Activated T-helper 2 cell treated with anti-CD3 and anti-CD28 coated beads, Interferon-gamma antibody, Interleukin-2, Interleukin-4, amounts not matched to agents 10 μg/mL and 5 μg/mL and 100 μg/mL, durations not matched to agents 14 hours and 24 hours and 36 hours (primary cell): ENCODE results near the gene FAM3D. TPM values are rescaled to one million over a fixed set of nuclear protein-coding genes. Genes with fewer than 3 reads are reported as not detected.

ENCODE experiments used
- DNase-seq: peaks from one replicate; pipeline ENCODE4 v3.0.0; 2021; ENCODE audit warnings: low spot score
- H3K27ac Mint-ChIP-seq: one replicate; pipeline ENCODE4 v1.8.0; 2021; ENCODE audit warnings: mixed read lengths
- H3K27me3 Mint-ChIP-seq: one replicate; pipeline ENCODE4 v1.8.0; 2021; ENCODE audit warnings: low read depth, mixed read lengths
- H3K36me3 Mint-ChIP-seq: one replicate; pipeline ENCODE4 v1.8.0; 2021; ENCODE audit warnings: low read depth, mixed read lengths
- H3K4me1 Mint-ChIP-seq: one replicate; pipeline ENCODE4 v1.8.0; 2021; ENCODE audit warnings: low read depth, mixed read lengths
- H3K4me3 Mint-ChIP-seq: one replicate; pipeline ENCODE4 v1.8.0; 2021; ENCODE audit warnings: low read depth, mild to moderate bottlenecking, moderate library complexity, mixed read lengths
- H3K9me3 Mint-ChIP-seq: one replicate; pipeline ENCODE4 v1.8.0; 2021; ENCODE audit warnings: mixed read lengths
- intact Hi-C: fragments of 100-400 bp; cut with micrococcal nuclease; formaldehyde crosslinking; loops from one replicate; pipeline ENCODE4 v1.15.1; 2023
- total RNA-seq: library from RNA; stranded (reverse); gene quantifications from 2 replicates; pipeline ENCODE4 v1.2.3, GENCODE V29; 2022

FAM3D gene
- total RNA-seq, 1 donor from 2014 or later: not detected

DNA sequence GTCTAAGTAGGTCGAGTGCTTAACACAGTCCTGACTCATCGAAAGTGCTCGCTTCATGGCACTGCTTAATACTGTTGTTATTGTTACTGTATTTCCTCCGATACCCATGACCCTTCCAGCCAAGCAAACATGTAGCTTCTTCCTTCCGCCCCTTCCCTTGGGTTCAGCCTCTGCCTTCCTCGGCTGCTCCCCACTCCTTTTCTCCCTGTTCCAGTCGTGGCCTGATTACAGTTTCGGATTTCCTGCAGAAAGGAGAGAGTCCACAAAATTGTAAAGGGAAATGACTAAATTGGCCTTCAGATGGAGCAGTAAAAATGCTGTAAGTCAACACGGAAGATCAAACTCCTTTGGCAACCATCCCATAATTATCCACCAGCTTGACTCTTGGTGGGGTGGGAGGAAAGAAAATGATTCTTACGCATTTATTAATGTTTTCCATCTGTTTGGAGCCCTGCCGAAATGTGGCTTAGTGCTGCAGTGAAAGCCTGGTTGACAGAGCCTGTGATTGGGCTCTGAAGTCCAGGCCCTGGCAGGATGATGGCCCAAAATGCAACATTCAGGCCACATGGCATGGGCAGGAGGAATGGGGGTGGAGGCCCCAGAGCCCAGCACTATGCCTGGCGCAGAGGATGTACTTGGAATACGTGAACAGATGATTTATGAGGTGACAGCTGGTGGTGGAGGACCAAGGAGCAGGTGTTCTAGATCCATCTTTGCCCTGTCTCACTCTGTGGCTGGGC, 37.6 kb downstream of the FAM3D start:
- Mint-ChIP-seq H3K27me3 (no peaks in the 10 kb centered on the region), H3K4me1 (no peaks in the 10 kb centered on the region), H3K36me3 (no peaks in the 10 kb centered on the region), H3K9me3 (no peaks in the 10 kb centered on the region), H3K4me3 (no peak overlapping the region), H3K27ac (no peak overlapping the region)
- DNase-seq: no peak
- intact Hi-C loops: no loop called here

DNA sequence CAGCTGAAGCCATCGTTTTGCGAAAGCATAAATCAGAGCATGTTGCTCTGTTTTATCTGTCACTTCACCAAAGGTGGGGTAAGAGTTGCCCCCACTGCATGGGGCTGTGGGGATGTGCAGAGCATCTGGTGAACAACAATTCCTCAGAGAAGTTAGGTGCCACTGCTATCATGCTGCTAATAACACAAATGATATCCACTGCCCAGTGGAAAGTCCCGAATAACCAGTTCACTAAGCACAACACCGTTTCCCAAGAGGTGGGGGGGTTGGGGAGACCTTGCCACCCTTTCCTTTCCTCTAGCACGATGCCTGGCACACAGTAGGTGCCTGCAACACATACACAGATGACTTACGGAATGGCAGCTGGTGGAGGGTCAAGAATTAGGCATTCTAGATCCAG, 38.6 kb downstream of the FAM3D start:
- Mint-ChIP-seq H3K27ac (no peak overlapping the region), H3K36me3 (no peaks in the 10 kb centered on the region), H3K9me3 (no peaks in the 10 kb centered on the region), H3K4me1 (no peaks in the 10 kb centered on the region), H3K27me3 (no peaks in the 10 kb centered on the region), H3K4me3 (no peak overlapping the region)
- intact Hi-C loops: no loop called here
- DNase-seq: no peak

DNA sequence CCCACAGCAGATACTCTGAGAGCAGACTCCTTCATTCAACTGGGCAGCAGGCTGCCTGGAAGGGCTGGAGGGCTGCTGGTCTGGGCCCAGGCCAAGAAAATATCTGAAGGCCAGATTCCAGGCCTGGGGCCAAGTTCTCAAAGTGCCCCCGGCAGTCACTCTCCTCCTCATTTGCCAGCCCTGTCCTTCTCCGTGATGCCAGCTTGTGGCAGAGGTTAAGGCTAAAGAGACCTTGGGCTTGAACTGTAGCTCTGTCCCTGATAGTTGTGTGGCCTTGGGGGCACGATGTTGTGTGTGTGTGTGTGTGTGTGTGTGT, 39.0 kb downstream of the FAM3D start:
- Mint-ChIP-seq H3K36me3 (no peaks in the 10 kb centered on the region), H3K4me3 (no peak overlapping the region), H3K27me3 (no peaks in the 10 kb centered on the region), H3K4me1 (no peaks in the 10 kb centered on the region), H3K9me3 (no peaks in the 10 kb centered on the region), H3K27ac (no peak overlapping the region)
- intact Hi-C loops: no loop called here
- DNase-seq: no peak

DNA sequence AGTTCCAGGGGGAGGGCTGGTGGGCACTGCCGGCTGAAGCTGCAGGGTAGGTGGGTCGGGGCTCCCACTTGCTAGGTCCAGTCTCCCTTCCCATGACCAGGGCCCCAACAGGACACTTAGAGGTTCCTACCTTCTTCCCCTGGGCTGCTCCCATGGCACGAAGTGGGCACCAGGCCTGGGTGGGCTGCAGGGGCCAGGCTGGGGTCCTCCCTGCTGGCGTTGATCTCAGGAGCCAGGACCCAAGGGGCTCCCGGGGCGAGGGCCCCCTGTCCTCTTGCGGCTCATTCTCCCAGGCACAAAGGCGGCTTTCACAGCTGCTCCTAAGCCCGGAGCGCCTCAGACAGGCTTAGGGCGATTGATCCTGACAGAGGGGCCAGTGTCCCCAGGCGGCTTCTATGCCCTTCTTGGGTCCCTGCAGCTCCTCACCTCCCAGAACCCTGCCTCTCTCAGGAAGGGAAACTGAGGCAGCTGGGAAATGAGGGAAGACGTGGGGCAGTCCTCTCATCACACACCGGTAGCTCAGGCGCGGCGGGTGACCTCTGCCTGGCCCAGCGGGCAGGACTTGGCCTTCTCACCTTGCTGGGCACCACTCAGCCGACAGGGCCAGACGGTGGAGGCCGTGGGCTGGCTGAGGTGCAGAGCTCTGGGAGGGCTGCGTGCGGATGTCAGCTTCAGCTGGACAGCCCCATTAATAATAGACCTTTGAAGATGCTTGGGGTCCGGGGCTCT, 39.6 kb downstream of the FAM3D start:
- Mint-ChIP-seq H3K4me1 (no peaks in the 10 kb centered on the region), H3K27ac (no peak overlapping the region), H3K36me3 (no peaks in the 10 kb centered on the region), H3K9me3 (no peaks in the 10 kb centered on the region), H3K27me3 (no peaks in the 10 kb centered on the region), H3K4me3 (no peak overlapping the region)
- intact Hi-C loops: no loop called here
- DNase-seq: no peak

DNA sequence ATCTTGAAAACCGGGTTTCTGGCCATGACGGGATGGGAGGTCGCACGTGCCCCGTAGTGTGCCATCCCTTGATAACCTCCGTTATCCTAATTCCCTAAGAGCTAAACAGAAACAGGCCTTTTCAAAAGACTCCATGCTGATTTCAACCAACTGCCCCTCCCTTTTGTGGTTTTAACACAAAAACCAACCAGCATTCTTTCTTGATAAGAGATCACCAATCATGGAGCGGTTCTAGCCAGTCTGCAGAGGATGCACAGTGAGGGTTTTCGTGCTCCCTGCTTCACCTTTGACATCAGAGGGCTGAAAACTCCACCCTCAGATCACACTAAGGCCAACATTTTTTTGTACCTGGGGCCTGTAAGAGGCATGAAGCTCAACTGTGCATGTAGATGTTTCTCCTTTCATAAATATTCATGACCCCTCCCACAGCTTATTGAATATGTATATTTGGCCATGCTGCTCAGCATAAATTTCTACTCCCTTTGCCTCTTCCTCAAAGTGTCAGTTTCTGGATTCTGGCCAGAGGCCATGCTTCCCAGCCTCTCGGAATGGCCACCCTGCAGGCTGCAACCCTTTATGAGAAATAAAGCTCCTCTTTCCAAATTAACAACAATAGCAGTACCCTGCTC, 41.3 kb downstream of the FAM3D start:
- Mint-ChIP-seq H3K27me3 (no peaks in the 10 kb centered on the region), H3K4me1 (no peaks in the 10 kb centered on the region), H3K9me3 (no peaks in the 10 kb centered on the region), H3K4me3 (no peak overlapping the region), H3K27ac (no peak overlapping the region), H3K36me3 (no peaks in the 10 kb centered on the region)
- intact Hi-C loops: no loop called here
- DNase-seq: no peak

DNA sequence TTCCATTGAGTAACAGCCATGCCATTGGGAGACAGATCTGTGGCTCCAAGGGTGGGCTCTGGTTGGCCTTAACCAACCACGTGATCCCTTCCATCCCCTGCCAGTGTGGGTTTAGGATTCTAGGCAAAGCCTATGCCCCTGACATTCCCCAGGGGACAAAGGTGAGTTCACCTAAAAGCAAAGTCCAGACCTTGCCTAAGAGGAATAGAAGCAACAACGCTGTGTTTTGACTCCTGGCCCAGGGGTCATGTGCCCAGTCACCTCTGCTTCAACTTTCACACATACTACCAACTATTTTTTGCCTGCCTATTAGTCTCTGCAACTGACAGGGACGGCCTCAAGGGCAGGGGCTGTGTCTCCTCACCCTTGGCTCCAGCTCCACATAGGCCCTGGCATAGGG, 42.0 kb downstream of the FAM3D start:
- Mint-ChIP-seq H3K27ac (no peak overlapping the region), H3K9me3 (no peaks in the 10 kb centered on the region), H3K4me3 (no peak overlapping the region), H3K36me3 (no peaks in the 10 kb centered on the region), H3K4me1 (no peaks in the 10 kb centered on the region), H3K27me3 (no peaks in the 10 kb centered on the region)
- intact Hi-C loops: no loop called here
- no peak for DNase-seq

DNA sequence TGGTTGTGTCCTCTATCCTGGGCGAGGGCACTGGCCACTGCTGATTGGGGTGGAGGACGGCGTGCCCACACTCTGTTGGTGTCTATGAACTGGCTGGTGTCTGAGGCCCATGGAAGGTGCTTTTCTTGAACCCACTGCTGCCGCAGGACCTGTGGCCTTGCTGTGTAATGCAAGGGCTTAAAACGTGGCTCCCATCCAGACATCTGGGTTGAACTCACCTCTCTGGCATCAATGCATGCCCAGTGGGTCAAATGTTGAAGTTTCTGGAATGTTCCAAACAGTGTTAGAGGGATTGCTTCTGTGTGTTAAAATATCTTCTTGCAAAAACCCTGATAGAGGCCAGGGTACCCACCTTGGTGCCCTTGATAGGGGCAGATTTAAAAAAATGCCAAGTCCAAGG, 42.6 kb downstream of the FAM3D start:
- intact Hi-C loops: no loop called here
- Mint-ChIP-seq H3K4me1 (no peaks in the 10 kb centered on the region), H3K36me3 (no peaks in the 10 kb centered on the region), H3K27ac (no peak overlapping the region), H3K27me3 (no peaks in the 10 kb centered on the region), H3K9me3 (no peaks in the 10 kb centered on the region), H3K4me3 (no peak overlapping the region)
- no peak for DNase-seq

DNA sequence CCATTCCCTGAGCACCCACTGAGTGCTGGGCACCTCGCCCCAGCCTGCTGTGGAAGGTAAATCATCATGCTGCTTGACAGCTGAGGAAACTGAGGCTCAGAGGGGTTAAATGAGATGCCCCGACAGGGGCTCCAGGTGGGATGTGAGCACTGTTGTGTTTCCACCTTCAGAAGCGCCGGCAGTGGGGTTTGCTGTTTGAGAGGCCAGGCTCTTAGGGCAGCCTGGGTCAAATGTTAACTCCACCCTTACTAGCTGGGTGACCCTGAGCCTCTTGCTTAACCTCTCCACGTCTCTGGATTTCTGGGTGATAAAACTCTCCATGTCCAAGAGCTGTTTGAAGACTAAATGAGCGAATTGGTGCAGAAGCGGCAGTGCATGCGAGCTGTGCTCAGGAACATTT, 43.1 kb downstream of the FAM3D start:
- intact Hi-C loops: no loop called here
- Mint-ChIP-seq H3K4me3 (no peak overlapping the region), H3K36me3 (no peaks in the 10 kb centered on the region), H3K9me3 (no peaks in the 10 kb centered on the region), H3K4me1 (no peaks in the 10 kb centered on the region), H3K27me3 (no peaks in the 10 kb centered on the region), H3K27ac (no peak overlapping the region)
- no peak for DNase-seq

DNA sequence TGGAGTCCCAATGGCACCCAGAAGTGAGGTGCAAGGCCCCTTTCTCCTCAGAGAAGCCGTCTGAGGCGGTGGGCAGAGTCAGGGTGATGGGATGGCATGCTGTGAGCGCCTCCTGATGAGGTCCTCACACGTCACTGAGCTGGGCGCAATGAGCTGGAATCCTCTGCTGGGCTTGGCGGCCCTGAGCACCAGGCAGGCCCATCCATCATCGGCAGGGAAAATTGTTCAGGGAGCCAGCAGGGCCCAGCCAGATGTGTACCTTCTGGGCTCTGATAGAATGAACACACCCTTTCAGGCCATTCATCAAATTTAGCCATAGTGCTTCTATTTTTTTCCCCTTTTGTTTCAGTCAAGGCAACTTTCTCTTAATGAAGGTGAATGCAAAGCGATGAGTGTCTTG, 43.7 kb downstream of the FAM3D start:
- no peak overlapping the region for H3K27ac Mint-ChIP-seq
- intact Hi-C loops: no loop called here
- H3K4me1 Mint-ChIP-seq: no peaks in the 10 kb centered on the region

DNA sequence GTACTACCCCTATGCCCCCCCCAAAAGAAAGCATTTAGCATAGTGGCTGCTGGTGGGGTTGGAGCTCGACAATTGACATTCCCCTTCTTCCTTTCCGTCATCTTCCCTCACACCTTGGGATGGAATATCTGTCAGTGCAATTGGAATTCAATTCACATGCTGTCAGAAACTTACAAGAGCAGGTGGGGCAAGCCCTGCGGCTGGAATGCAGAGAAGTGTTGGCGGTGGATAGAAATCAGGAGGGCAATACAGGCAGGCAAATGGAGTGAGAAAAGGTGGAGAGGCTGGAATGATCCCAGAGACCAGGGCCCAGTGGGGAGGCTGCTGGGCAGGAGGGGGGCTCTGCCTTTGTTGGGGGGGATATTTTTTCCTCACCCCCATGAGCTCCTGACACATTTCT, 44.1 kb downstream of the FAM3D start:
- Mint-ChIP-seq H3K4me1 (no peaks in the 10 kb centered on the region), H3K4me3 (no peak overlapping the region), H3K27ac (no peak overlapping the region), H3K36me3 (no peaks in the 10 kb centered on the region), H3K9me3 (no peaks in the 10 kb centered on the region), H3K27me3 (no peaks in the 10 kb centered on the region)
- intact Hi-C loops: no loop called here
- no peak for DNase-seq

More for the DNA sequence above, 43.7 kb downstream of the FAM3D start:
- Mint-ChIP-seq H3K36me3 (no peaks in the 10 kb centered on the region), H3K4me3 (no peak overlapping the region), H3K27me3 (no peaks in the 10 kb centered on the region), H3K9me3 (no peaks in the 10 kb centered on the region)
- DNase-seq: no peak

DNA sequence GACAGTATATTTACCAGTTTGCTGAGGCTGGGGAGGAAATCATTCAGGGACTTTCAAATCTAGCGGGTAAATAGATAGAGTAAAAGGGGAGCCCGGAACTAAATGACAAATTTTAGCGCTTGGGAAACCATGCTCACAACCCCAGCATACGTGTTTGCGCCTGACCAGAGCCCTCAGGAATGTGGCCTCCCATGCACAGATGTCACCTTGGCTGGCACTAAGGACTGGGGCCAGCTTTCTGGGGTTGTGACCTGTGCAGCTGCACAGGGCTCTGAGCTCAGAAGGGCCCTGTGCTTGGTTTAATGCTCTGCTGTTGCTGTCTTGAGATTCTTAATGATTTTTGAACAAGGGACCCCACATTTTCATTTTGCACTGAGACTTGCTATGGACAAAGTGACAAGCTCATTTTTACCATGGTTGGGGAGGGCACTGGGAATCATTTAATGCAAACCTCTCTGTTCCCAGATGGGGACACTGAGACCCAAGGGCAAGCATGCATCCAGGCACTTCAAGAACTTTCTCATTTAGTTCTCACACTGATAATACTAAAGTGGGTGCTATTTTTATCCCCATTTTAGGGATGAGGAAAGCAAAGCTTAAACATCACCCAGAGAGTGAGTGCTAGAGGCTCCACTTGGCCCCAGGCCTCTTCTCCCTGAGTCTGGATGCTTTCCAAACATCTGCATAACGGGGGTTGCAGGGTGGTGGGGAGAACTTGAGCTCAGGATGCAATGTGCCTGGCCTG, 45.3 kb downstream of the FAM3D start:
- DNase-seq: no peak
- intact Hi-C loops: no loop called here
- H3K36me3 Mint-ChIP-seq: no peaks in the 10 kb centered on the region
- no peaks in the 10 kb centered on the region for H3K9me3 Mint-ChIP-seq
- no peaks in the 10 kb centered on the region for H3K4me1 Mint-ChIP-seq
- no peak overlapping the region for H3K27ac Mint-ChIP-seq
- H3K27me3 Mint-ChIP-seq: no peaks in the 10 kb centered on the region
- no peak overlapping the region for H3K4me3 Mint-ChIP-seq

DNA sequence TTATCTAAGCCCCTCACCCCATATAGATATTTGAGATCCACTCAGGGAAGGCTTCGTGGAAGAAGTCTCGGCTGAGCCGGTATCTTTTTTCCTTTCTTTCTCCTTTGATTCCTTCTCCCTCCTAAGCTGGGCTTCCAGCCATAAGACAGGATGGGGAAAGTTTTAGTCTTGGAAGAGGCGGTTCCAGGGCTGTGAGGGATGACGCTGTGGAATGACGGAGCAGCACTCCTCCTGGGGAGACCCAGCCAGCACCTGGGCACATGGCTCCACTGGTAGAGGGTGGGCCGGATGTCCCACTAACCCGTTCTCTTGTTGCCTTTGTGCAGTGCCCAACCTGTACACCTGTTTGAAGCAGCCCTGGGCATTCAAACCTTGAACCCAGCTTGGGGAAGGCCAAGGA, 46.2 kb downstream of the FAM3D start:
- no peak for DNase-seq
- no peaks in the 10 kb centered on the region for H3K36me3 Mint-ChIP-seq
- H3K27me3 Mint-ChIP-seq: no peaks in the 10 kb centered on the region
- H3K27ac Mint-ChIP-seq: no peak overlapping the region
- H3K4me1 Mint-ChIP-seq: no peaks in the 10 kb centered on the region
- H3K9me3 Mint-ChIP-seq: no peaks in the 10 kb centered on the region
- H3K4me3 Mint-ChIP-seq: no peak overlapping the region
- intact Hi-C loops: no loop called here

DNA sequence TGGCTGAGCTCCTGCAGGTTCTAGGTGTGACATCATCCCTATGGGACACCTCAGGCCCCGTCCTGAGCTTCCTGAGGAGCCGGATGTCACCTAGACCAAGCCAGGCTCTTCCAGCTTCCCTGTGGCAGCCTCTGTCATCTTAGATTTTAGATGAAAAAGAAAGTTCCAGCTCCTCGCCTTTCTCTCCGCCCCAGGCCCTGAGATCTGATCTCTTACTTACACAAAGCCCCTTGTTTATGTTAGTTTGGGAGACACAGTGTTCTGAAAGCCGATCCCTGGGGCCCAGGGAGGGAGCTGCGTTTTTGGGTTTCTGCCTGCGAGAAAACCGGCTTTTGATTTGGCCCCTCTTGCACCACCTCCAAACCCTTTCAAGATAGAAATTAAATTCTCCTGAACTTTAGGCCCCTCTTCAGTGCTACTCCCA, 49.2 kb downstream of the FAM3D start:
- no peak overlapping the region for H3K27ac Mint-ChIP-seq
- DNase-seq: no peak
- no peaks in the 10 kb centered on the region for H3K4me1 Mint-ChIP-seq
- H3K27me3 Mint-ChIP-seq: peaks cover 5% of the 10 kb centered on the region
- H3K36me3 Mint-ChIP-seq: no peaks in the 10 kb centered on the region
- intact Hi-C loops: no loop called here
- no peaks in the 10 kb centered on the region for H3K9me3 Mint-ChIP-seq
- no peak overlapping the region for H3K4me3 Mint-ChIP-seq
